Limb (tissue), 2 donors: ENCODE measurements around the gene ATP2B1.

Source experiments
- DNase-seq, 2 donors: peaks; one replicate each; pipeline ENCODE4 v3.0.0-alpha.2; 2016; ENCODE audit errors: extremely low spot score in 2 of 2

Gene ATP2B1

GRCh38 chr12:89544022-89544421 lies 164.6 kb downstream of the ATP2B1 start:
- DNase-seq = no peak

DNA sequence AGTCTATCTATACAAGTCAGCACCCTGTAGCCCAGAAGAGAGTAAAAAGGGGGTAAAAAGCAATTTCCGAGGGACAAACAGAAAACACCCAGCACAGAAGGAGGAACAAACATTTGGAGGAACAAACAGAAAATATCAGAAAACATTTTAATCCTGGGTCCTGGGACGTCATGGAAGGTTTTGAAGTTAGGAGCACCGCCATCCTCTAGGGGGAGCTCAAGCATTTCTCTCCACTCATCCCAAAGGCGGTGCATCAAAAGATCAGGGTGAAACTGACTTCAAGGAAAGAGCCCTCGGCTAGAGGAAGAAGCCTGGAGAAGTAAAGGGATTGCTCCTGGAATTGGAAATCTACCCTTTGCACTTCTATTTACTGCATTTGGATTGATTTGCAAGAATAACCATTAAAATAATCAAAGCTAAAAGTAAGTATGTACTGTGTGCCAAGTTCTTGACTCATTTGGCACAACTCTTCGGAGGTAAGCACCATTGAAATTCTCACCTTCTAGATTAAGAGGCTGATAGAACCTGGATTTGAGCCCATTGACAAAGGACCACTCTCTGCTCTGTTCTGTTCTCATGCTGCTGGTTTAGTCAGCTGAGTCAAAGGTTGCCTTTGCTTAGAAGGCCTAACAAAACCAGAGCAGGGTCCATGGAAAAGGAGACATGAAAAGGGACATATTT lies 165.6 kb downstream of the ATP2B1 start:
- DNase-seq = peak; percentile 76 to 86

DNA sequence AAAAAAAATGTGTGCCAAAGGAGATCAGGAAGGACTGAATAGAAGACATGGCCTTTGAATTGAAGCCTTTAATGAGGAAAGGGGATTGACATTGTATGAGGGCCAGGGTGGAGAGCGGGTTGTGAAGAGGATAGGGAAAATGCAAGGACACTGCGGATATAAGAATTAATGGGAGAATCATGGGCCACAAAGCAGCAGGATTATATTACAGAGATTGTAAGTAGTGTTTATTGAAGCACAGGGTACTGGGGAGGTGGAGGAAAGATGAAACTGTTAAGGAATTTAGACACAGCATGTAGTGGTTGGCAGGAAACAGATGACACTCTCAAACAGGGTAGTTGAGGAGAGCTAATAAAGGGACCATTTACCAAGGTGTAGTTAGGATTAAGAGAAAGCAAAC lies 166.4 kb downstream of the ATP2B1 start:
- no peak for DNase-seq

- no peak for DNase-seq
Observed at GRCh38 chr12:89540586-89540985, 168.1 kb downstream of the ATP2B1 start.

- no peak for DNase-seq
Observed at GRCh38 chr12:89539426-89540223, 169.0 kb downstream of the ATP2B1 start.

- DNase-seq = no peak
Observed at GRCh38 chr12:89538897-89539296, 169.7 kb downstream of the ATP2B1 start.
